Nephron progenitor cell (in vitro differentiated cells): ENCODE data around the gene VTN.

ENCODE experiments used
- DNase-seq: peaks from one replicate; pipeline ENCODE4 v3.0.0; 2021
- H3K27ac Mint-ChIP-seq: 2 replicates; pipeline ENCODE4 v1.8.0; 2021; ENCODE audit warnings: mild to moderate bottlenecking, moderate library complexity, mixed read lengths
- H3K27me3 Mint-ChIP-seq: 2 replicates; pipeline ENCODE4 v1.8.0; 2021; ENCODE audit warnings: mild to moderate bottlenecking, low read depth, mixed read lengths; ENCODE audit not compliant: poor library complexity
- H3K36me3 Mint-ChIP-seq: 2 replicates; pipeline ENCODE4 v1.8.0; 2021; ENCODE audit warnings: low read depth, mixed read lengths
- H3K4me1 Mint-ChIP-seq: 2 replicates; pipeline ENCODE4 v1.8.0; 2021; ENCODE audit warnings: mixed read lengths
- H3K4me3 Mint-ChIP-seq: 2 replicates; pipeline ENCODE4 v1.8.0; 2021; ENCODE audit warnings: mild to moderate bottlenecking, moderate library complexity, mixed read lengths
- H3K9me3 Mint-ChIP-seq: 2 replicates; pipeline ENCODE4 v1.8.0; 2021; ENCODE audit warnings: mild to moderate bottlenecking, moderate library complexity, mixed read lengths
- CTCF ChIP-seq: fragments of 200-600 bp; sonication (generic); IDR thresholded peaks from 2 replicates; pipeline ENCODE4 v1.5.0; 2021; ENCODE audit warnings: antibody characterized with exemption

VTN gene

GRCh38 chr17:28404461-28404811 is 34.3 kb upstream of the VTN start:
- no peak for DNase-seq
- Mint-ChIP-seq H3K36me3 (peaks cover 17% of the 10 kb centered on the region), H3K4me1 (peaks cover 42% of the 10 kb centered on the region), H3K27me3 (peaks cover 9% of the 10 kb centered on the region), H3K9me3 (no peaks in the 10 kb centered on the region), H3K27ac (no peak overlapping the region), H3K4me3 (peak overlapping the region; percentile 84)
- TF ChIP-seq CTCF, result no peak

- no peaks in the 10 kb centered on the region for H3K9me3 Mint-ChIP-seq
- no peak overlapping the region for H3K27ac Mint-ChIP-seq
- no peak for DNase-seq
- H3K27me3 Mint-ChIP-seq, result peaks cover 12% of the 10 kb centered on the region
- H3K36me3 Mint-ChIP-seq, result peaks cover 17% of the 10 kb centered on the region
- TF ChIP-seq CTCF, result no peak
- peak overlapping the region; percentile 84 for H3K4me3 Mint-ChIP-seq
- peaks cover 47% of the 10 kb centered on the region for H3K4me1 Mint-ChIP-seq
Measured at GRCh38 chr17:28404007-28404406, 33.9 kb upstream of the VTN start.

GRCh38 chr17:28402844-28403243 is 32.7 kb upstream of the VTN start:
- no peak overlapping the region for H3K4me3 Mint-ChIP-seq
- H3K36me3 Mint-ChIP-seq, result peaks cover 17% of the 10 kb centered on the region
- H3K27me3 Mint-ChIP-seq, result peaks cover 12% of the 10 kb centered on the region
- no peak for DNase-seq
- peaks cover 50% of the 10 kb centered on the region for H3K4me1 Mint-ChIP-seq
- TF ChIP-seq CTCF, result no peak
- H3K9me3 Mint-ChIP-seq, result no peaks in the 10 kb centered on the region
- H3K27ac Mint-ChIP-seq, result no peak overlapping the region

GRCh38 chr17:28402224-28402630 is 32.1 kb upstream of the VTN start:
- no peaks in the 10 kb centered on the region for H3K9me3 Mint-ChIP-seq
- H3K36me3 Mint-ChIP-seq, result peaks cover 17% of the 10 kb centered on the region
- DNase-seq, result no peak
- H3K4me1 Mint-ChIP-seq, result peaks cover 50% of the 10 kb centered on the region
- H3K27ac Mint-ChIP-seq, result no peak overlapping the region
- H3K27me3 Mint-ChIP-seq, result peaks cover 12% of the 10 kb centered on the region
- H3K4me3 Mint-ChIP-seq, result no peak overlapping the region
- TF ChIP-seq CTCF, result no peak

GRCh38 chr17:28399808-28400207 is 29.7 kb upstream of the VTN start:
- DNase-seq, result no peak
- H3K27ac Mint-ChIP-seq, result no peak overlapping the region
- TF ChIP-seq CTCF, result no peak
- H3K27me3 Mint-ChIP-seq, result peaks cover 11% of the 10 kb centered on the region
- peaks cover 46% of the 10 kb centered on the region for H3K4me1 Mint-ChIP-seq
- no peak overlapping the region for H3K4me3 Mint-ChIP-seq
- H3K9me3 Mint-ChIP-seq, result no peaks in the 10 kb centered on the region
- H3K36me3 Mint-ChIP-seq, result peaks cover 17% of the 10 kb centered on the region

- H3K36me3 Mint-ChIP-seq, result peaks cover 9% of the 10 kb centered on the region
- no peaks in the 10 kb centered on the region for H3K9me3 Mint-ChIP-seq
- peak overlapping the region; percentile 37 for H3K4me3 Mint-ChIP-seq
- peak overlapping the region; percentile 87 for H3K27ac Mint-ChIP-seq
- peaks cover 43% of the 10 kb centered on the region for H3K4me1 Mint-ChIP-seq
- DNase-seq, result no peak
- no peak for TF ChIP-seq CTCF
- peaks cover 3% of the 10 kb centered on the region for H3K27me3 Mint-ChIP-seq
Measured at GRCh38 chr17:28398280-28398981, 28.3 kb upstream of the VTN start.
